HL-60/S4 treated with retinoic acid at 250 ng/mL for 4 days and 3 days (cell line): Measurements from ENCODE around the gene TBC1D10A.

Experiments
- in situ Hi-C: fragments of 300-500 bp; cut with MboI; formaldehyde crosslinking; loops from 2 replicates; pipeline ENCODE4 v1.7.0; 2022; ENCODE audit warnings: low sequenced_read_pairs

The TBC1D10A gene

GRCh38 chr22:30286813-30287647, 39.7 kb downstream of the TBC1D10A start:
- in situ Hi-C loops = no loop called here

GRCh38 chr22:30286331-30286730, 40.4 kb downstream of the TBC1D10A start:
- in situ Hi-C loops = no loop called here

- in situ Hi-C loops = no loop called here
Observed at GRCh38 chr22:30285846-30286200, 40.9 kb downstream of the TBC1D10A start.

- in situ Hi-C loops = no loop called here
Observed at GRCh38 chr22:30285176-30285845, 41.4 kb downstream of the TBC1D10A start.

GRCh38 chr22:30284666-30285065, 42.1 kb downstream of the TBC1D10A start:
- in situ Hi-C loops = no loop called here

GRCh38 chr22:30284172-30284571, 42.6 kb downstream of the TBC1D10A start:
- in situ Hi-C loops = no loop called here

- in situ Hi-C loops = no loop called here
Observed at GRCh38 chr22:30283342-30283741, 43.4 kb downstream of the TBC1D10A start.

GRCh38 chr22:30282616-30283046, 44.1 kb downstream of the TBC1D10A start:
- in situ Hi-C loops = no loop called here

GRCh38 chr22:30280505-30280904, 46.2 kb downstream of the TBC1D10A start:
- in situ Hi-C loops = no loop called here

GRCh38 chr22:30279932-30280331, 46.8 kb downstream of the TBC1D10A start:
- in situ Hi-C loops = no loop called here

- in situ Hi-C loops = no loop called here
Observed at GRCh38 chr22:30279046-30279788, 47.5 kb downstream of the TBC1D10A start.

GRCh38 chr22:30277547-30278344, 49.0 kb downstream of the TBC1D10A start:
- in situ Hi-C loops = no loop called here

- in situ Hi-C loops = no loop called here
Observed at GRCh38 chr22:30276039-30276438, 50.7 kb downstream of the TBC1D10A start.

- in situ Hi-C loops = no loop called here
Observed at GRCh38 chr22:30275625-30276024, 51.1 kb downstream of the TBC1D10A start.

GRCh38 chr22:30274437-30274812, 52.3 kb downstream of the TBC1D10A start:
- in situ Hi-C loops = no loop called here

- in situ Hi-C loops = no loop called here
Observed at GRCh38 chr22:30273711-30274436, 52.9 kb downstream of the TBC1D10A start.

GRCh38 chr22:30272781-30273601, 53.8 kb downstream of the TBC1D10A start:
- in situ Hi-C loops = no loop called here

GRCh38 chr22:30270832-30271231, 55.9 kb downstream of the TBC1D10A start:
- in situ Hi-C loops = no loop called here

- in situ Hi-C loops = no loop called here
Observed at GRCh38 chr22:30268331-30268730, 58.4 kb downstream of the TBC1D10A start.
